HL-60/S4 treated with phorbol 12-myristate 13-acetate at 8.2 ng/mL for 4 days and 3 days (cell line): ENCODE measurements around the gene ANKS1A.

ENCODE experiments used
- in situ Hi-C: fragments of 300-500 bp; cut with MboI; formaldehyde crosslinking; loops from 2 replicates; pipeline ENCODE4 v1.15.0; 2022; ENCODE audit warnings: low sequenced_read_pairs

Gene ANKS1A

DNA sequence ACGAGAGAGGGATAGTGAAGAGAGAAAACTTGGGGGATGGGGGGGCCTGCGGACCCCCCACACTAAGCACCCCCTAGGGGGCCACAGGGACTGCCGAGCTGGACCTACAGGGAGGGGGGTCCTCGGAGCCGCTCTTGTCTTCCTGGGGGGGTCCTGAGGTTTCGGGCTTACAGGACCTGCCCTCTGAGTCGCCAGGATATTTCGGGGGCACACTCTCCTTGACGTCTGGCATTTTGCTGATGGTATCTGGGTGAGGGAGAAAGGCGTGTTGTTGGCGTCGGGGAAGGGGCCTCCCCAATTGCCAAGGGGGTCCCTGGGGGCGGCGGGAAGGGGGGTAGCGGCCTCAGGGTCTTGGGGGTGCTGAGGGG, 251.6 kb downstream of the ANKS1A start:
- in situ Hi-C loops: loop anchor here (10.0 kb wide), 1 partner anchor 156 kb away; no protein-coding TSS in a partner anchor
